ENCODE results near the gene UMAD1.

UMAD1 gene

DNA sequence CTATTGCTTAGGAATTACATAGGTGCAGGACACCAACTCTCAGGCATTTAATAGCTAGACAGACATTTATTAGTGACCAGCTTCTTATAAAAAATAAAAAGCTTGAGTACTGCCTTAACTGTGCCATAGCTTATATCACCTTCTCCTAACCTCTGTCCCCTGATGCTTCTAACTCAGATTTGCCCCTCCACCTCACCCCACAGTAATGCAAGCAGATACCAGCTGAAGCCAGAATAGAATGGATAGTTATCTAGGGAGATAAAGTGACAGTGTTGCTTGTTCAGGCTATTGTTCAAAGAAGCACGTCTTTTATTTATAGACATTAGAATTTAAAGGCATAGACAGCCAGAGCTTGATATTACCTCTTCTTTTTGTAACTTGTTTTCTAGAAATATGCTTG, 228.5 kb downstream of the UMAD1 start:
- Mint-ChIP-seq H3K27me3 (ENCODE audit: low read depth) (no peaks in the 10 kb centered on the region), H3K4me3 (no peak overlapping the region), H3K9me3 (peaks cover 2% of the 10 kb centered on the region), H3K36me3 (ENCODE audit: low read depth) (no peaks in the 10 kb centered on the region), H3K27ac (no peak overlapping the region), H3K4me1 (no peaks in the 10 kb centered on the region)
- no peak for TF ChIP-seq CTCF (IDR thresholded peaks at IDR 0.05; ENCODE audit: unreplicated experiment in 3 of 3)

DNA sequence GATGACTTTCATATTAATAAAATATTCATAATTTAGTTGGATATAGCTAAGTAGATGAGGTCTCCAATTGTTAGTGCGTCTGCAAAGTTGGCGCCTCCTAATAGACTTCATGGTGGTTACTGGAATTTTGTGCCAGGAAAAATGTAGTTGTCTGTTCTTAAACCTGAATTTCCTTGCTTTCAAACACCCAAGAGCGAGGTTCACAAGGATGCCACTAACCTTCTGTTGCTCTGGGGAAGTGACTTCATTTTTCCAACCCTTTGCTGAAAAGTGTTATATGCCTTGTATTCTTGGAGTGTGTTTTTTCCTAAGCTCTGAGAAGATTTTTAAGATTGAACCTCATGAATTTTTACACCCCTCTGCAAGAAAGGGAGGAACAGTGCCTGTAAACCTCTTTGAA, 229.1 kb downstream of the UMAD1 start:
- Mint-ChIP-seq H3K27ac (no peak overlapping the region), H3K4me3 (no peak overlapping the region), H3K9me3 (peaks cover 4% of the 10 kb centered on the region), H3K36me3 (ENCODE audit: low read depth) (no peaks in the 10 kb centered on the region), H3K4me1 (no peaks in the 10 kb centered on the region), H3K27me3 (ENCODE audit: low read depth) (no peaks in the 10 kb centered on the region)
- no peak for TF ChIP-seq CTCF (IDR thresholded peaks at IDR 0.05; ENCODE audit: unreplicated experiment in 3 of 3)

GRCh38 chr7:7870555-7870954, 230.0 kb downstream of the UMAD1 start:
- Mint-ChIP-seq H3K27ac (no peak overlapping the region), H3K4me3 (no peak overlapping the region), H3K9me3 (peaks cover 8% of the 10 kb centered on the region), H3K27me3 (ENCODE audit: low read depth) (no peaks in the 10 kb centered on the region), H3K4me1 (no peaks in the 10 kb centered on the region), H3K36me3 (ENCODE audit: low read depth) (no peaks in the 10 kb centered on the region)
- TF ChIP-seq CTCF (IDR thresholded peaks at IDR 0.05; ENCODE audit: unreplicated experiment in 3 of 3), result no peak

DNA sequence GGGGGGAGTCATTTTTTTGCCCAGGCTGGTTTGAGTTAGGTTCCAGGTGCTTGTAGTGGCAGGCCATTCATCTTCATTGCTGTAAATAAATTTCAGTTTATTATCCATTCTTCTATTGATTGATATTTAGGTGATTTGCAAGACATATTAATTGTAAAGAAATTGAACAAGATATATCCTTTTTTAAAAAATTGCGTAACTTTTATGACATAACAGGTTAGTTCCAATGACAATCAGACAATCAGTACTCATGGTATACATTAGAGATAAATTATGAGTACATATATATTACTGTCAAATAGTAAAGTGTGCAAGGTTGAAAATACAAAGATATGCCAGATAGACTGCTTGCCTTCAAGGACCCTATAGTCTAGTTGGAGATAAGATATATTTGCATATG, 235.9 kb downstream of the UMAD1 start:
- Mint-ChIP-seq H3K36me3 (ENCODE audit: low read depth) (no peaks in the 10 kb centered on the region), H3K4me3 (no peak overlapping the region), H3K27me3 (ENCODE audit: low read depth) (no peaks in the 10 kb centered on the region), H3K4me1 (no peaks in the 10 kb centered on the region), H3K9me3 (peaks cover 8% of the 10 kb centered on the region), H3K27ac (no peak overlapping the region)
- TF ChIP-seq CTCF (IDR thresholded peaks at IDR 0.05; ENCODE audit: unreplicated experiment in 3 of 3), result no peak

DNA sequence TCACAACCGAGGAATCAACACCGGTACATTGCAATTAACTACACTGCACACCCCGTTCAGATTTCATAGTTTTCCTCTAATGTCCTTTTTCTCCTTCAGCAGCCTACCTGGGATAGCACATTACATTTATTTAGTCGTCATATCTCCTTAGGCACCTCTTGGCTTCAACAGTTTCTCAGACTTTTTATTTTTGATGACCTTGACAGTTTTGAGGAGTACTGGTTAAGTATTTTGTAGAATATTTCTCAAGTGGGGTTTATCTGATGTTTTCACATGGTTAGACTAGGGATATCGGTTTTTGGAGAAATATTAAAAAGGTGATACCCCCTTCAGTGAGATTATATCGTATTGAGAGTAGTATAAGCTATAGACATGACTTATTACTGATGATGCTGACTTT, 241.0 kb downstream of the UMAD1 start:
- no peak overlapping the region for H3K27ac Mint-ChIP-seq
- no peaks in the 10 kb centered on the region for H3K36me3 Mint-ChIP-seq (ENCODE audit: low read depth)
- TF ChIP-seq CTCF (IDR thresholded peaks at IDR 0.05; ENCODE audit: unreplicated experiment in 3 of 3), result no peak
- H3K9me3 Mint-ChIP-seq, result no peaks in the 10 kb centered on the region
- no peaks in the 10 kb centered on the region for H3K27me3 Mint-ChIP-seq (ENCODE audit: low read depth)
- no peaks in the 10 kb centered on the region for H3K4me1 Mint-ChIP-seq
- H3K4me3 Mint-ChIP-seq, result no peak overlapping the region

DNA sequence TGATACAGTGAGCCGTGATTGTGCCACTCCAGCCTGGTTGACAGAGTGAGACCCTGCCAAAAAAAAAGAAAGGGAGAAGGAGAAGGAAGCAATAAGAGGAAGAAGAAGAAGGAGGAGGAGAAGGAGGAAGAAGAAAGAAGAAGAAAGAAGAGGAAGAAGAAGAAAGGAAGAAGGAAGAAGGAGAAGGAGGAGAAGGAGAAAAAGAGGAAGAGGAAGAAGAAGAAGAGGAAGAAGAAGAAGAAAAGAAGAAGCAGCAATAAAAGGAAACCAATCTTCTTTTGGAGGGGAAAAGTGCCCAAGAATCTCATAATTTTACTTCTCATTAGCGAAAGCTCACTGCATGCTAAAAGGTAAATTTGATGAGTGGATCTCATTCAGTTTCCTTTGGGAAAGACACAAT, 242.3 kb downstream of the UMAD1 start:
- no peaks in the 10 kb centered on the region for H3K4me1 Mint-ChIP-seq

More for the DNA sequence above, 242.3 kb downstream of the UMAD1 start:
- Mint-ChIP-seq H3K36me3 (ENCODE audit: low read depth) (no peaks in the 10 kb centered on the region), H3K9me3 (no peaks in the 10 kb centered on the region), H3K27ac (no peak overlapping the region), H3K27me3 (ENCODE audit: low read depth) (no peaks in the 10 kb centered on the region), H3K4me3 (no peak overlapping the region)
- no peak for TF ChIP-seq CTCF (IDR thresholded peaks at IDR 0.05; ENCODE audit: unreplicated experiment in 3 of 3)

Measured in nephron (organoid).